SK-N-SH treated with all-trans-retinoic acid at 6 μM for 48 hours (cell line): ENCODE results near the gene CLDN20.

ENCODE experiments used
- ATAC-seq: fragments of 200-7000 bp; cut with Tn5 transposase; 3 replicates; pipeline ENCODE4 v1.9.1; 2020; ENCODE audit warnings: mild to moderate bottlenecking, moderate library complexity
- ARNTL ChIP-seq: fragments of 450-650 bp; formaldehyde crosslinking; IDR thresholded peaks from 2 replicates; pipeline ENCODE4 v1.5.0; 2020; ENCODE audit warnings: low read depth, mild to moderate bottlenecking, moderate library complexity, borderline replicate concordance
- BACH2 ChIP-seq: fragments of 250-450 bp; sonication (Bioruptor Pico); IDR thresholded peaks from 2 replicates; pipeline ENCODE4 v1.9.0; 2021; ENCODE audit warnings: mild to moderate bottlenecking, borderline replicate concordance
- CSRNP3 ChIP-seq: fragments of 250-450 bp; sonication (Bioruptor Pico); IDR thresholded peaks from 2 replicates; pipeline ENCODE4 v1.5.1; 2021; ENCODE audit warnings: mild to moderate bottlenecking, moderate library complexity
- ESRRG ChIP-seq: fragments of 250-450 bp; sonication (Bioruptor Pico); IDR thresholded peaks from 2 replicates; pipeline ENCODE4 v1.6.1; 2021; ENCODE audit warnings: mild to moderate bottlenecking
- GLIS3 ChIP-seq: fragments of 250-450 bp; sonication (Bioruptor Pico); IDR thresholded peaks from 2 replicates; pipeline ENCODE4 v1.5.0; 2020; ENCODE audit warnings: mild to moderate bottlenecking, moderate library complexity
- ISL1 ChIP-seq: fragments of 250-450 bp; sonication (Bioruptor Pico); IDR thresholded peaks from 2 replicates; pipeline ENCODE4 v2.1.2; 2022; ENCODE audit warnings: mild to moderate bottlenecking, moderate library complexity
- OSR1 ChIP-seq: fragments of 250-450 bp; sonication (Bioruptor Pico); IDR thresholded peaks from 2 replicates; pipeline ENCODE4 v1.8.0; 2022; ENCODE audit warnings: moderate library complexity, mild to moderate bottlenecking, inconsistent platforms
- POU6F1 ChIP-seq: fragments of 250-450 bp; sonication (Bioruptor Pico); IDR thresholded peaks from 2 replicates; pipeline ENCODE4 v1.8.0; 2021; ENCODE audit warnings: low read depth, mild to moderate bottlenecking, moderate library complexity, borderline replicate concordance
- RARB ChIP-seq: fragments of 250-450 bp; sonication (Bioruptor Pico); IDR thresholded peaks from 2 replicates; pipeline ENCODE4 v1.8.0; 2021; ENCODE audit warnings: mild to moderate bottlenecking, moderate library complexity
- SNAI2 ChIP-seq: fragments of 250-450 bp; sonication (Bioruptor Pico); IDR thresholded peaks from 2 replicates; pipeline ENCODE4 v1.5.0; 2020; ENCODE audit warnings: mild to moderate bottlenecking, moderate library complexity
- TCF4 ChIP-seq: fragments of 250-450 bp; sonication (Bioruptor Pico); IDR thresholded peaks from 2 replicates; pipeline ENCODE4 v1.8.0; 2021; ENCODE audit warnings: mild to moderate bottlenecking, moderate library complexity, borderline replicate concordance
- TOX ChIP-seq: fragments of 250-450 bp; sonication (Bioruptor Pico); IDR thresholded peaks from 2 replicates; pipeline ENCODE4 v1.8.0; 2021; ENCODE audit warnings: mild to moderate bottlenecking, moderate library complexity, borderline replicate concordance
- ZC3H10 ChIP-seq: fragments of 250-450 bp; sonication (Bioruptor Pico); IDR thresholded peaks from 2 replicates; pipeline ENCODE4 v1.5.1; 2021; ENCODE audit warnings: mild to moderate bottlenecking, moderate library complexity
- ZFP30 ChIP-seq: fragments of 450-650 bp; formaldehyde crosslinking; IDR thresholded peaks from 2 replicates; pipeline ENCODE4 v1.5.0; 2022; ENCODE audit warnings: mild to moderate bottlenecking, moderate library complexity
- ZNF565 ChIP-seq: fragments of 450-650 bp; formaldehyde crosslinking; conservative IDR thresholded peaks from 2 replicates; pipeline ENCODE4 v1.5.0; 2020; ENCODE audit warnings: low read depth, mild to moderate bottlenecking, moderate library complexity
- ZNF8 ChIP-seq: fragments of 450-650 bp; formaldehyde crosslinking; IDR thresholded peaks from 2 replicates; pipeline ENCODE4 v1.5.0; 2020; ENCODE audit warnings: mild to moderate bottlenecking, moderate library complexity
- TF ChIP-seq, protein P1 (sequence below): fragments of 250-450 bp; sonication (Bioruptor Pico); IDR thresholded peaks from 2 replicates; pipeline ENCODE4 v1.5.0; 2020; ENCODE audit warnings: mild to moderate bottlenecking, moderate library complexity
- TF ChIP-seq, protein P2 (sequence below): fragments of 250-450 bp; sonication (Bioruptor Pico); IDR thresholded peaks from 2 replicates; pipeline ENCODE4 v1.8.0; 2020; ENCODE audit warnings: mild to moderate bottlenecking, moderate library complexity, borderline replicate concordance

The CLDN20 gene

GRCh38 chr6:155303361-155303870 is 39.6 kb downstream of the CLDN20 start (continued):
- TF ChIP-seq POU6F1 (CRISPR knock-in tag) (no peak), CSRNP3 (CRISPR knock-in tag) (no peak), ZNF8 (CRISPR knock-in tag) (no peak), ARNTL (CRISPR knock-in tag) (no peak), ZC3H10 (CRISPR knock-in tag) (no peak), ZNF565 (CRISPR knock-in tag) (no peak), BACH2 (CRISPR knock-in tag) (no peak), TOX (no peak), OSR1 (CRISPR knock-in tag) (no peak)

- TF ChIP-seq CSRNP3 (CRISPR knock-in tag) (no peak), TCF4 (CRISPR knock-in tag) (no peak), TOX (no peak), BACH2 (CRISPR knock-in tag) (no peak), ZC3H10 (CRISPR knock-in tag) (no peak)
- no peak for ATAC-seq
These were observed 43.1 kb downstream of the CLDN20 start for GRCh38 chr6:155306958-155307357.

DNA sequence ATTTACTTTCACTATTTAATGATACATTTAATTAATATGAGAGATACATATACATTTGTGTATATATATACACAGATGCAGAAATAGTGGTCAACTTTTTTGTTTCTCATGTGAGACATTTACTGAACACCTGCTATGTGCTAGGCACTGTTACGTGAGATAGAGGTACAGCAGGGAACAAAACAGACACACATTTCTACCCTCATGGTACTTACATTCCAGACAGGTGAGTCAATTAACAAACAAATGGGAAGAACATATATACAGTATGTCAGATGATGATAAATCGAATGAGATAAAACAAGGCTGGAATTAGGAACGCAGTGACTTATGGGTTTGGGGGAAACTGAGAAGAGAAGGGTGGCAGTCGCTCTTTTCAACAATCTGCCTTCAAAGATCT is 45.3 kb downstream of the CLDN20 start:
- no peak for ATAC-seq
- TF ChIP-seq RARB (CRISPR knock-in tag) = no peak
- TF ChIP-seq, all 23 proteins: peak for 0

GRCh38 chr6:155310596-155310995 is 46.8 kb downstream of the CLDN20 start:
- no peak for ATAC-seq
- TF ChIP-seq ISL1 (CRISPR knock-in tag) (peak; percentile 25; the same call in 1 of the 2 replicates), ZNF8 (CRISPR knock-in tag) (no peak), GLIS3 (CRISPR knock-in tag) (no peak), SNAI2 (no peak), POU6F1 (CRISPR knock-in tag) (no peak), ARNTL (CRISPR knock-in tag) (no peak), TOX (no peak), ESRRG (CRISPR knock-in tag) (no peak)

DNA sequence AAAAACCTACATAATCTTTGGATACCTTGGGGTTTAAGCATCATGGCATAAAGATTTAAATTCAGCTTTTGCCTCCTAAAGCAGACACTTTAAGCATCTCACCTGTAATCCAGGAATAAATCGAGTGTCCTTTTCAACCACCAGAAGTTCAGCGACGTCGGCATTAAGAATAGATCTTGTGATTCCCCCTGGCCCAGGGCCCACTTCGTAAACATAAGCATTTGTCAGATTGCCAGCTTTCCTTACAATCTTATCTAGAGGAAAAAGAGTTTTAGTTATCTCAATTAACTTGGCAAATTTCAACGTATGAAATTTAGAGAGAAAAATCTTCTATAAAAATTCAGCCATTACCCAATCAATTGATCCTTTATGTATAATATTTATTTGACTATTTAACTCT is 47.3 kb downstream of the CLDN20 start:
- ATAC-seq = no peak
- TF ChIP-seq RARB (CRISPR knock-in tag) (no peak), ZFP30 (CRISPR knock-in tag) (no peak), ZNF565 (CRISPR knock-in tag) (no peak), ESRRG (CRISPR knock-in tag) (no peak), ZC3H10 (CRISPR knock-in tag) (no peak)
- TF ChIP-seq, protein P1, sequence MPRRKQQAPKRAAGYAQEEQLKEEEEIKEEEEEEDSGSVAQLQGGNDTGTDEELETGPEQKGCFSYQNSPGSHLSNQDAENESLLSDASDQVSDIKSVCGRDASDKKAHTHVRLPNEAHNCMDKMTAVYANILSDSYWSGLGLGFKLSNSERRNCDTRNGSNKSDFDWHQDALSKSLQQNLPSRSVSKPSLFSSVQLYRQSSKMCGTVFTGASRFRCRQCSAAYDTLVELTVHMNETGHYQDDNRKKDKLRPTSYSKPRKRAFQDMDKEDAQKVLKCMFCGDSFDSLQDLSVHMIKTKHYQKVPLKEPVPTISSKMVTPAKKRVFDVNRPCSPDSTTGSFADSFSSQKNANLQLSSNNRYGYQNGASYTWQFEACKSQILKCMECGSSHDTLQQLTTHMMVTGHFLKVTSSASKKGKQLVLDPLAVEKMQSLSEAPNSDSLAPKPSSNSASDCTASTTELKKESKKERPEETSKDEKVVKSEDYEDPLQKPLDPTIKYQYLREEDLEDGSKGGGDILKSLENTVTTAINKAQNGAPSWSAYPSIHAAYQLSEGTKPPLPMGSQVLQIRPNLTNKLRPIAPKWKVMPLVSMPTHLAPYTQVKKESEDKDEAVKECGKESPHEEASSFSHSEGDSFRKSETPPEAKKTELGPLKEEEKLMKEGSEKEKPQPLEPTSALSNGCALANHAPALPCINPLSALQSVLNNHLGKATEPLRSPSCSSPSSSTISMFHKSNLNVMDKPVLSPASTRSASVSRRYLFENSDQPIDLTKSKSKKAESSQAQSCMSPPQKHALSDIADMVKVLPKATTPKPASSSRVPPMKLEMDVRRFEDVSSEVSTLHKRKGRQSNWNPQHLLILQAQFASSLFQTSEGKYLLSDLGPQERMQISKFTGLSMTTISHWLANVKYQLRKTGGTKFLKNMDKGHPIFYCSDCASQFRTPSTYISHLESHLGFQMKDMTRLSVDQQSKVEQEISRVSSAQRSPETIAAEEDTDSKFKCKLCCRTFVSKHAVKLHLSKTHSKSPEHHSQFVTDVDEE = no peak
- TF ChIP-seq, protein P2, sequence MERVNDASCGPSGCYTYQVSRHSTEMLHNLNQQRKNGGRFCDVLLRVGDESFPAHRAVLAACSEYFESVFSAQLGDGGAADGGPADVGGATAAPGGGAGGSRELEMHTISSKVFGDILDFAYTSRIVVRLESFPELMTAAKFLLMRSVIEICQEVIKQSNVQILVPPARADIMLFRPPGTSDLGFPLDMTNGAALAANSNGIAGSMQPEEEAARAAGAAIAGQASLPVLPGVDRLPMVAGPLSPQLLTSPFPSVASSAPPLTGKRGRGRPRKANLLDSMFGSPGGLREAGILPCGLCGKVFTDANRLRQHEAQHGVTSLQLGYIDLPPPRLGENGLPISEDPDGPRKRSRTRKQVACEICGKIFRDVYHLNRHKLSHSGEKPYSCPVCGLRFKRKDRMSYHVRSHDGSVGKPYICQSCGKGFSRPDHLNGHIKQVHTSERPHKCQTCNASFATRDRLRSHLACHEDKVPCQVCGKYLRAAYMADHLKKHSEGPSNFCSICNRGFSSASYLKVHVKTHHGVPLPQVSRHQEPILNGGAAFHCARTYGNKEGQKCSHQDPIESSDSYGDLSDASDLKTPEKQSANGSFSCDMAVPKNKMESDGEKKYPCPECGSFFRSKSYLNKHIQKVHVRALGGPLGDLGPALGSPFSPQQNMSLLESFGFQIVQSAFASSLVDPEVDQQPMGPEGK (CRISPR knock-in tag) = no peak
